Fibroblast of lung (primary cell): Measurements from ENCODE around the gene MED26. TPM values are rescaled to one million over a fixed set of nuclear protein-coding genes. Genes with fewer than 3 reads are reported as not detected.

Experiments
- DNase-seq, 2 donors: peaks; one replicate each; pipeline versions ENCODE4 v3.0.0 to v3.0.0-alpha.2; 2010; ENCODE audit warnings: low read depth in 2 of 2
- H2AFZ ChIP-seq: 2 replicates; pipeline ENCODE4 v1.5.1; 2012; ENCODE audit warnings: low read length, control low read depth, inconsistent platforms
- H3K27ac ChIP-seq: 2 replicates; pipeline ENCODE4 v1.5.1; 2011; ENCODE audit warnings: low read length, control low read depth; ENCODE audit not compliant: insufficient read depth
- H3K27me3 ChIP-seq: 2 replicates; pipeline ENCODE4 v1.5.1; 2011; ENCODE audit warnings: mild to moderate bottlenecking, low read length; ENCODE audit not compliant: control insufficient read depth, insufficient read depth
- H3K36me3 ChIP-seq: 2 replicates; pipeline ENCODE4 v1.5.1; 2011; ENCODE audit warnings: low read length; ENCODE audit not compliant: control insufficient read depth, insufficient read depth
- H3K4me1 ChIP-seq: 2 replicates; pipeline ENCODE4 v1.5.1; 2011; ENCODE audit warnings: low read length; ENCODE audit not compliant: control insufficient read depth, insufficient read depth; ENCODE audit errors: extremely low read depth
- H3K4me2 ChIP-seq: 2 replicates; pipeline ENCODE4 v1.5.1; 2011; ENCODE audit warnings: low read length, control low read depth; ENCODE audit not compliant: insufficient read depth; ENCODE audit errors: extremely low read depth
- H3K4me3 ChIP-seq, 4 experiments: fragments of 200-600 bp in 1 of 4; sonication (generic) in 1 of 4; replicated peaks in 1 of 4; 2 replicates each; pipeline ENCODE4 v1.5.1; 2011 to 2016; ENCODE audit warnings: low read length in 4 of 4, low read depth in 3 of 4, mild to moderate bottlenecking in 3 of 4, control low read depth in 2 of 4, inconsistent platforms in 1 of 4, mixed read lengths in 1 of 4; ENCODE audit not compliant: insufficient read depth in 1 of 4; ENCODE audit errors: control extremely low read depth in 1 of 4
- H3K79me2 ChIP-seq: 2 replicates; pipeline ENCODE4 v1.5.1; 2012; ENCODE audit warnings: mild to moderate bottlenecking, low read length, inconsistent platforms; ENCODE audit not compliant: control insufficient read depth, insufficient read depth
- H3K9ac ChIP-seq: 2 replicates; pipeline ENCODE4 v1.5.1; 2011; ENCODE audit warnings: mild to moderate bottlenecking, low read length, control low read depth; ENCODE audit not compliant: insufficient read depth
- H3K9me3 ChIP-seq: 2 replicates; pipeline ENCODE4 v1.5.1; 2012; ENCODE audit warnings: low read depth, low read length; ENCODE audit not compliant: control insufficient read depth, insufficient read depth
- H4K20me1 ChIP-seq: 2 replicates; pipeline ENCODE4 v1.5.1; 2011; ENCODE audit warnings: low read length; ENCODE audit not compliant: control insufficient read depth, insufficient read depth; ENCODE audit errors: extremely low read depth
- EZH2 ChIP-seq: IDR thresholded peaks from 2 replicates; pipeline ENCODE4 v1.5.1; 2012; ENCODE audit warnings: low read length, control low read depth, mild to moderate bottlenecking; ENCODE audit errors: missing control alignments
- polyA plus RNA-seq, 2 donors: library from polyadenylated mRNA; depleted of rRNA in 1 of 2; stranded (reverse) in 1 of 2; unstranded in 1 of 2; fragments of >200 nt; gene quantifications; 2 replicates each; pipeline ENCODE4 v1.2.1, GENCODE V29; 2011 to 2012; ENCODE audit warnings: missing spikeins in 1 of 2
- total RNA-seq: library from RNA; depleted of rRNA; stranded (reverse); fragments of >200 nt; gene quantifications from 2 replicates; pipeline ENCODE4 v1.2.1, GENCODE V29; 2014
- TF ChIP-seq, protein P1 (sequence below), 2 donors: IDR thresholded peaks in 1 of 2; conservative IDR thresholded peaks in 1 of 2; 1 replicate in 1 of 2; 2 replicates in 1 of 2; pipeline ENCODE4 v1.5.1; 2011 to 2012; ENCODE audit warnings: low read length in 2 of 2, control low read depth in 1 of 2, inconsistent platforms in 1 of 2, low read depth in 1 of 2, mild to moderate bottlenecking in 1 of 2

The MED26 gene
- total and polyA plus RNA-seq, 2 donors (not counting 1 experiment from before 2014, with no cell fraction given), result 3.7 to 4.5 TPM

DNA sequence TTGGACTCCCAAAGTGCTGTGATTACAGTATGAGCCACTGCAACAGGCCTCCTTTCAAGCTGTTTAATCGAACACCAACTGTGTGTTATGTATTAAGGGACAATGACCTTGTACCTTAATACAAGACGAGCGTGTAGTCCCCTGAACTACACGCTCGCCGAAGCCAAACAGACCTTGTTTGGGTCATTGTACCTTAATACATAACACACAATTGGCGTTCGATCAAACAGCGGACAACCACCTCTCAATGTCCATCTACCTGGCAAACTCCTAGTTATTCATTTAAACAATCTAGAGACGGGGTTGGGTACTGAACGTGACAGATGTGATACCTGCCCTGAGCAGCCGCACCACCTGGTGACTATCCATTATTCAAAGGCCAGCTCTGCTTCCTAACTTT lies 87.1 kb downstream of the MED26 start:
- Histone ChIP-seq H3K4me3 (peak overlapping the region; percentile 65 to 93 (median 86)), H3K9me3 (no peaks in the 10 kb centered on the region), H3K4me1 (peaks cover 6% of the 10 kb centered on the region), H4K20me1 (no peaks in the 10 kb centered on the region), H2AFZ (no peak overlapping the region), H3K79me2 (peaks cover 68% of the 10 kb centered on the region), H3K27me3 (no peaks in the 10 kb centered on the region), H3K9ac (peak overlapping the region; percentile 90), H3K4me2 (peak overlapping the region; percentile 93), H3K27ac (peak overlapping the region; percentile 80), H3K36me3 (peaks cover 7% of the 10 kb centered on the region)
- DNase-seq, result no peak
- TF ChIP-seq, protein P1, sequence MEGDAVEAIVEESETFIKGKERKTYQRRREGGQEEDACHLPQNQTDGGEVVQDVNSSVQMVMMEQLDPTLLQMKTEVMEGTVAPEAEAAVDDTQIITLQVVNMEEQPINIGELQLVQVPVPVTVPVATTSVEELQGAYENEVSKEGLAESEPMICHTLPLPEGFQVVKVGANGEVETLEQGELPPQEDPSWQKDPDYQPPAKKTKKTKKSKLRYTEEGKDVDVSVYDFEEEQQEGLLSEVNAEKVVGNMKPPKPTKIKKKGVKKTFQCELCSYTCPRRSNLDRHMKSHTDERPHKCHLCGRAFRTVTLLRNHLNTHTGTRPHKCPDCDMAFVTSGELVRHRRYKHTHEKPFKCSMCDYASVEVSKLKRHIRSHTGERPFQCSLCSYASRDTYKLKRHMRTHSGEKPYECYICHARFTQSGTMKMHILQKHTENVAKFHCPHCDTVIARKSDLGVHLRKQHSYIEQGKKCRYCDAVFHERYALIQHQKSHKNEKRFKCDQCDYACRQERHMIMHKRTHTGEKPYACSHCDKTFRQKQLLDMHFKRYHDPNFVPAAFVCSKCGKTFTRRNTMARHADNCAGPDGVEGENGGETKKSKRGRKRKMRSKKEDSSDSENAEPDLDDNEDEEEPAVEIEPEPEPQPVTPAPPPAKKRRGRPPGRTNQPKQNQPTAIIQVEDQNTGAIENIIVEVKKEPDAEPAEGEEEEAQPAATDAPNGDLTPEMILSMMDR (conservative IDR thresholded peaks at IDR 0.05 in 1 of 2, IDR thresholded peaks at IDR 0.05 in 1 of 2; ENCODE audit: low read depth in 1 of 2, low read length in 2 of 2), result no peak
- TF ChIP-seq EZH2, result no peak

DNA sequence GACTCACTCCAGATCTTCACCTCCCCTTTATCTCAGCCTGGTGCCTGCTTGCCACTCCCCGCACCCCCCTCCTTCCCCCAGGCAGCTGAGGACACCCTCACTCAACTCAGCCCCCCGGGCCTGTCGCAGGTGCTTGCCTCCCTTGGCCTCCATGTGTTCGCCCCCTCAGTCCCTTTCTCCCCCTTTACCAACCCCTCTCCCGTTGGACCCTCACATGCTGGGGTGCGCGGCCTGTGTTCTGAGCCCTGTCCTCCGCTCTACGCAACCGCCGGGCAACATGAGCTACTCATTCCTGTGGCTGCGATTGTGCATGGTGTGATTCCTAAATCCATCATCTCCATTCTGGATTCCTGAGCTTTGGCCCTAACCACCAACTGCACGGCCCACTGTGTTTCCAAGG lies 90.9 kb downstream of the MED26 start:
- Histone ChIP-seq H3K9ac (no peak overlapping the region), H3K4me2 (no peak overlapping the region), H4K20me1 (no peaks in the 10 kb centered on the region), H3K79me2 (peaks cover 59% of the 10 kb centered on the region), H3K36me3 (peaks cover 23% of the 10 kb centered on the region), H3K27ac (no peak overlapping the region), H3K9me3 (no peaks in the 10 kb centered on the region), H3K4me1 (peaks cover 3% of the 10 kb centered on the region), H3K4me3 (no peak overlapping the region), H2AFZ (no peak overlapping the region), H3K27me3 (no peaks in the 10 kb centered on the region)
- no peak for TF ChIP-seq EZH2
- TF ChIP-seq, protein P1 (conservative IDR thresholded peaks at IDR 0.05 in 1 of 2, IDR thresholded peaks at IDR 0.05 in 1 of 2; ENCODE audit: low read depth in 1 of 2, low read length in 2 of 2), result no peak
- DNase-seq, result no peak

DNA sequence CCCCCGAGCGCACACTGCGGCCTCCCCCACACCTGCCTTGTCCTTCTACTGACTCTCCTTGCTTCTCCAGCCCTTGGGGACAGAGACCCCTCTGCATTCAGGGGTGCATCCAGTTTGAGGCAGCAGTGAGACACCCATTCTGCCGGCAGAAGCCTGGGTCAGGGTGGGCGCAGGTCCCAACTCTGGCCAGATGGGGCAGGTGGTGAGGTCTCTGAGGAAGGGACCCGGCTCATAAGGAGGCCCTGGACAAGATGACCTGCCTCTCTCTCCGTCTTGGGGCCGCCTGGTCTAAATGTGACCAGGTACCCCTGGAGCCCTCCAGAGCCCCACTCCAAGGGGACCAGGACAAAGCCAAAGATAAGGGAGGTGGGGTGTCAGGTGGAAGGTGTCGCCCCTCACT lies 91.9 kb downstream of the MED26 start:
- Histone ChIP-seq H3K9me3 (no peaks in the 10 kb centered on the region), H4K20me1 (no peaks in the 10 kb centered on the region), H3K79me2 (peaks cover 50% of the 10 kb centered on the region), H3K27me3 (no peaks in the 10 kb centered on the region), H3K27ac (no peak overlapping the region), H3K4me3 (no peak overlapping the region), H3K4me2 (no peak overlapping the region), H3K9ac (no peak overlapping the region), H3K36me3 (peaks cover 27% of the 10 kb centered on the region), H2AFZ (no peak overlapping the region), H3K4me1 (peaks cover 3% of the 10 kb centered on the region)
- TF ChIP-seq, protein P1 (conservative IDR thresholded peaks at IDR 0.05 in 1 of 2, IDR thresholded peaks at IDR 0.05 in 1 of 2; ENCODE audit: low read depth in 1 of 2, low read length in 2 of 2), result no peak
- no peak for TF ChIP-seq EZH2
- DNase-seq, result no peak
